Peyer's patch (tissue), 4 donors: ENCODE data around the gene ELF2.
A peak's percentile ranks its signal among the peaks of the same experiment; 100 is the strongest.

Source experiments
- CTCF ChIP-seq, 6 experiments: fragments of 450-650 bp in 4 of 6; fragments of 200-600 bp in 2 of 6; sonication (generic) in 1 of 6; IDR thresholded peaks; one replicate each; pipeline ENCODE4 v1.5.1; 2017 to 2019; ENCODE audit warnings: antibody characterized with exemption in 6 of 6, mild to moderate bottlenecking in 3 of 6, moderate library complexity in 1 of 6
- POLR2A ChIP-seq, 2 donors: fragments of 450-650 bp; IDR thresholded peaks; one replicate each; pipeline ENCODE4 v1.5.1; 2017; ENCODE audit warnings: antibody characterized with exemption in 2 of 2, mild to moderate bottlenecking in 2 of 2, moderate library complexity in 2 of 2

GRCh38 chr4:139083607-139083955 lies 93.4 kb downstream of the ELF2 start:
- TF ChIP-seq CTCF (IDR thresholded peaks at IDR 0.05) (peak in 2 of 6 experiments; percentile 2 to 5), POLR2A (IDR thresholded peaks at IDR 0.05) (no peak)
